HPDE6-E6E7 (cell line): ENCODE data around the gene B2M.
"Not testable (repeated sequence)": the region's sequence is repeated elsewhere in the genome, so short reads cannot be mapped to it uniquely, and the experiment has no call there.

ENCODE experiments used
- DNase-seq: peaks from one replicate; pipeline ENCODE4 v3.0.0; 2011; ENCODE audit warnings: missing footprints; ENCODE audit errors: extremely low spot score

B2M gene

DNA sequence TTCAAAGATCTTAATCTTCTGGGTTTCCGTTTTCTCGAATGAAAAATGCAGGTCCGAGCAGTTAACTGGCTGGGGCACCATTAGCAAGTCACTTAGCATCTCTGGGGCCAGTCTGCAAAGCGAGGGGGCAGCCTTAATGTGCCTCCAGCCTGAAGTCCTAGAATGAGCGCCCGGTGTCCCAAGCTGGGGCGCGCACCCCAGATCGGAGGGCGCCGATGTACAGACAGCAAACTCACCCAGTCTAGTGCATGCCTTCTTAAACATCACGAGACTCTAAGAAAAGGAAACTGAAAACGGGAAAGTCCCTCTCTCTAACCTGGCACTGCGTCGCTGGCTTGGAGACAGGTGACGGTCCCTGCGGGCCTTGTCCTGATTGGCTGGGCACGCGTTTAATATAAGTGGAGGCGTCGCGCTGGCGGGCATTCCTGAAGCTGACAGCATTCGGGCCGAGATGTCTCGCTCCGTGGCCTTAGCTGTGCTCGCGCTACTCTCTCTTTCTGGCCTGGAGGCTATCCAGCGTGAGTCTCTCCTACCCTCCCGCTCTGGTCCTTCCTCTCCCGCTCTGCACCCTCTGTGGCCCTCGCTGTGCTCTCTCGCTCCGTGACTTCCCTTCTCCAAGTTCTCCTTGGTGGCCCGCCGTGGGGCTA, at the start of gene B2M, which contains the start of gene PATL2:
TSS of gene B2M (plus strand) at position 422 of the 647 bp plus-strand sequence. CDS start at position 452, 30 bp downstream.
TSS of gene PATL2 (minus strand) at position 228 of the 647 bp plus-strand sequence. CDS start 34,833 bp downstream, outside the sequence.
- peak; percentile 85 for DNase-seq

DNA sequence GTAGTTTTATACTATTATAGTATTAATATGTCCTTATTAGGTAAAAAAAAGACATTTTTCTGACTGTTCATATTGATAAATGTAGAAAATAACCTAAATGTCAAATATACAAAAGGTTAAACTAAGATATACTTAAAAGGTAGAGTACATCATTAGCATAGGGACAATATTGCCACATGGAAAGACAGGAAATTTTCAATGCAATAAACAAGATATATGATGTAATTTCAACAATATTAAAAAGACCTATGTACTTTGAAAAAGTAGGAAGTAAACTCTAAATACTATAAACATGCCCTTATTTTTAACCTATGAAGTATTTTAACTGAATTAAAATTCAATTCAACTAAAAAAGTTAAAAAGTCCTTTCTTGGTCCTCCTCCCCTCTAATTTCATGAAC, 49.7 kb upstream of the B2M start:
- DNase-seq = no peak

DNA sequence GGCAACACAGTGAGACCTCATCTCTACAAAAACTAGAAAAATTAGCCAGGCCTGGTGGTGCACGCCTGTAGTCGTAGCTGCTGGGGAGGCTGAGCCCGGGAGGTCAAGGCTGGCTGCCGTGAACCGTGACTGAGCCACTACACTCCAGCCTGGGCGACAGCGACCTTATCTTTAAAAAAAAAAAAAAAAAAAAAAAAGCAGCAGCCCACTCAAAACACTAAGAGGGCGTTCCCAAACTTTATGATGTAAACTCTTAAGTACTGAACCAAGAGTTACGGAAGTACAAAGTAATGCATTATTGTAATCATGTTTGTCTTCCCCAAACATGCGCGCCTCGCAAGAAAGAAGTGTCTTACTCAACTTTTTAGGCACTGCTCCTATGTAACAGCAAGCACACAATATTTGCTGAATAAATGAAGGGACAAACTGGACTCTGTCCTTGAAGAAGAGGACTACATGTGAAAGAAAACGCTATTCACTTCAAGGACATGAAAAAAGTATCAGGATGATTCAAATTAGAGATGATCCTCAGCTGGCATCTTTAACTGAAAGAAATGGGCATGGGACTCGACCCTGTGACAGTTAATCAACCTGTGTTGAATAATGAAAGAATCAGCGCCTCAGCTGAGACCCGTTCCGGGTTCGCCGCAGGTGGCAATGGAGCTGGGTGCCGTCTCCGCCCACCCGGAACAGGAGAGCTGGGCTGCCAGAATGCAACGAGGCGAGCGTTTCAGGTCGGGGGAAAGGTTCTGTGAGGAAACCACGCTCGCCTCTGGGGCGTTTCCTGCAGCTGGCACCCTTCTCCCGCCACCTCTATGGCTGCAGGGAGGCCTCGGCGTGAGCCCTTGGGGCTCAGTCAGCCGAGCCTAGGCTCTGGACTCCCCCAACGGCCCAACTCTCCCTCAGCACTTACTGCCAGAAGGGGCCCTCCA, 48.6 kb upstream of the B2M start:
- peak; percentile 61 for DNase-seq

DNA sequence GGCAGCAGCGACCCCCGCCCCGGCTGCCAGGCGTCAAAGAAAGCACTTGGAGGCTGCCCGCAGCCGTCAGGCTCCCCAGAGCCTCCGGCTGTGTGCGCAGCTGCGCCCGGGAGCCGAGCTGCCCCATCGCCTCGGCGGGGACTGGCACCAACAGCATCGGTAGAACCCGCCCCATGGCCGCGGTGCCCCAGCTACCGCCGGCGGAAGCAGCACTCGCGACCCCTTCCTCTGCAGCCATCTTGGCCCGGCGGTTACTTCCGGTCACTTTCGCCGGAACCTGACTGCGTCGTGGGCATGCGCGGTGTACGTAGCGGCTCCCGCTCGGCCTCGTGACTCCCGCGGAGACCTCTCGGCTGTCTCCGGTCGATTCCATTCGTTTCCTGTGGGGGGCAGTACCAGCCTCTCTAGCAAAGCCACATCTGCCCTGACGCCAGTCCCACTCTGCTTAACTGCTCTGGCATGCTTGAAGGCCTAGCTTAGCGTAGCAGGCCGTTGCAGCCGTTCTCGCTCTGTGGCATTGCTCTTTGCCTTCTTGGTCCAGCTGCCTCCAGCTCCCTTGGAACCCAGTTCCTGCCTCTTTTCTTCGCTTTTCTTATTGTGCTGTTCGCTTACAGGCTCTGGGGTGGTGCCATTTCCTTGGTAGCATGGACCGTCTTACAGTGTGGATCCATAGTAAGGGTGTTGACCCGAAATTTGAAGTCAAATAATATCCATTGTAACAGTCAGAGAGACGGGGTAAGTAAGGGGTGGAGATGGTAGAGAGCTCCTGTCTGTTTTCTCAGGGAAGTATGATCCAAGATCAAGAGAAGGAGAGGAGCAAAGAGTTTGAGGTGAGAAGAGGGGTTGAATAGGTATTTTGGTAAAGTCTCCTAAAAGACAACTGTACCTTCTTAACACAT, 47.7 kb upstream of the B2M start, which contains the start of gene SPG11:
TSS of gene SPG11 (minus strand) at position 253 of the 899 bp plus-strand sequence. CDS start at position 238, 15 bp downstream.
- DNase-seq = peak; percentile 96

DNA sequence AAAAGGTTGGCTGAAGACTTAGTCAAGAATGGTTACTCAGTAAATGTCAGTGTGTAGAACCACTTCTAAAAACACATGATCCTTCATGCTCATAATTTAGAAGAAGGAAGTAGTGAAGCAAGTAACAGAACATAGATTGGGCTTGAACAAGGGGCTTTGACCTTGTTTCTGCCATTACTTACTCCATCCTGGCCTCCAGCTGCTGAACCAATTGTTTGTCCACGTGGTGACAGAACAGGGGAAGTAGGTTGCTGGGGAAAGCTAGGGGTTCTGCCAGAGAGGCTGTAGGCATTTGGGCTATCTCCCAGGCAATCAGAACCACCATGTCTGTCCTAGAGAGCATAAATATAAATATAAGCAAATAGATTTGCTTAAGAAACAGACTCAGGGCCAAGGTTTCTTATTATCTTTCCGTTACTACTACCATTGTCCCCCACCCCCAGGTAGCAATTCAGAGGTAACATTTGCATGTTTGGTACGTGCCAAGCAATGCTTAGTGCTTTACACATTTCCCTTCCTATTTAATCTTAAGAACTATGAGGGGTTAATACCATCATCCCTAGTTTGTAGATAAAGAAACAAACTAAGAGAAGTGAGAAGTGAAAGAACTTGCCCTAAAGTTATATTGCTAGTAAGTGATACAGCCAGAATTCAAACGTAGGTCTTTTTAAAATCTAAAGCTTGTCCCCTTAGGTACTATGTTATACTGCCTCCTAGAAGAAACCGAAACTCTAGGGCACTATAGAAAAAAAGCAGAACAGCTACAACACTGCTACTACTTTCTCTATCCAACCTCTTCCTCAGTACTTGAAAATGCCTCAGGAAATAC, 44.9 kb upstream of the B2M start:
- DNase-seq = no peak

DNA sequence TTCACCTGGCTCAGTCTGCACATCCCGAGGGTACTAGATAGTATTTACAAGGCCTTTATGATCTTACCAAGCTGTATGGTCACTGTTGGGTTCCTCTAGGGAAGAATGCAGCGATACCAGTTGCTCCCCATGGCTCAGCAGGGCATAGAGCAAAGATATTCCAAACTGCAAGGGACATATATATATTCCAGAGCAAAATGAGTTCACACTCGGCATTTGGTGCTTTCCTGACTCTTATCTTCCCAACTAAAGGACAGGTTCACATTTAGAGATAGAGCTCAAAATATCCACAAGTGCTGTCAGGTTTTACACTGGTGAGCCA, 44.3 kb upstream of the B2M start:
- no peak for DNase-seq

DNA sequence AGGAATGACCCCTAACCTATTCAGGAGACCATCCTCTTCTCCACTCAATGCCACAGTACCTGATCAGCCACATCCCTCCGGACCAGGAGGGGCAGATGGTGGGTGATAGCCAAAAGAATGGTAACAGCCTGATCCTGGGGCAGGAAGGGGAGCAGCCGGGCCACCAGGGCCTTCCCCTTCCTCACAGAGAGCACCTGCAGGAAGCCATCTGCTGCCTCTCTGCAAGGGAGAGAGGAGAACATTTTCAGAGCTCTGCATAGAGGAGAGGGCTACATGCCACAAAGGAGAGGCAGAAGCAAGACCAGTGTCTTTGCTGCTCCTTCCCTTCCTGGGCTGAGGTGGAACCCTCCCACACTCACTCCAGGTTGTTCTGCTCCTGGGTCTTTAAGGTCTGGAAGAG, 42.4 kb upstream of the B2M start:
- no peak for DNase-seq

DNA sequence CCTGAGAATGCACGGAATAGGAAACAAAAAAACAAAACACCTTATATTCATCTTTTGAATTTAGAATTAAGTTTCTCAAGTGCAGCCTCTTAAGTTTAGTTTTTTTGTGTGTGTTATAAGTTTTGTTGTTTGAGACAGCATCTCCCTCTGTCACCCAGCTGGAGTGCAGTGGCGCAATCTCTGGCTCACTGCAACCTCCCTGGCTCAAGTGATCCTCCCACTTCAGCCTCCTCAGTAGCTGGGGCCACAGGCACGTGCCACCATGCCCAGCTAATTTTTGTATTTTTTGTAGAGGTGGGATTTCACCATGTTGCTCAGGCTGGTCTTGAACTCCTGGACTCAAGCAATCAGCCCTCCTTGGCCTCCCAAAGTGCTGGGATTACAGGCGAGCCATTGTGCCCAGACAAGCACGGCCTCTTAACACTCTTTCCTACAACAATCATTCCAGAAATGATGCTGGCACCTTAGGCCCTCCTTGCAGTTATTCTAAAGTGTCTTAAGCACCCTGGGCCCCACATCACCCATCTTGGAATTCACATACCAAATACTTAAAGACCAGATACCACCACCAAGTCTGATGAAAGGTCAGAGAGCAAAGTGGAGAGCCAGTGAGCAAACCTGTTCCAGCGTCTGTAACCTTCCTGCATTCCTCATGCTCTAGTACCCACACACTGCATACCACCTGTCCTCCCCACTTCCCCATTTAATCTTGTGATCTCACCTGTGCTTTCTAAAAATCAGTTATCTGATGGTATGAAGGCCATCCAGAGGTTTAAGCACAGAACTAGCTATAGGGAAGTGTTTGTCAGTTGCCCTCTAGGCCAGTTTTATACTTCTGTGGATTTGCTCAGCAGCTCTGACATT, 41.0 kb upstream of the B2M start:
- DNase-seq = no peak

DNA sequence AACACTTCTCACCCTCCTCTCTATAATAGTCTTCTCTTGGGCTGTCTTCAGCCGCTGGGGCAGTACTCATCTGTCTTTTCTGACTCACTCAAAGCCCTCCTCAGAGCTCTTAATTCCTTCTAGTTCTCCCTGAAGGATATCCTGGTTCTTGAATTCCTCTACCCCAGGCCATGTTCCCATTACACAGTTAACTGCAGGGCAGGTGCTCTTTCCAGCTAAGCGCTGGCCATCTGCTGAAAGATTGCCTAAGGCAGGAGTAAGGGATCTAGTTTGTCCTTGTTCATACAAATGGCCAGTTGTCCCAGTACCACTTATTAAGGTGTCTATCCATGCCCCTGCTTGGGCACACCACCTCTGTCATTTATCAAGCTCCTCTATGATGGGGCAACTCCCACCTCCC, 37.7 kb upstream of the B2M start:
- no peak for DNase-seq

DNA sequence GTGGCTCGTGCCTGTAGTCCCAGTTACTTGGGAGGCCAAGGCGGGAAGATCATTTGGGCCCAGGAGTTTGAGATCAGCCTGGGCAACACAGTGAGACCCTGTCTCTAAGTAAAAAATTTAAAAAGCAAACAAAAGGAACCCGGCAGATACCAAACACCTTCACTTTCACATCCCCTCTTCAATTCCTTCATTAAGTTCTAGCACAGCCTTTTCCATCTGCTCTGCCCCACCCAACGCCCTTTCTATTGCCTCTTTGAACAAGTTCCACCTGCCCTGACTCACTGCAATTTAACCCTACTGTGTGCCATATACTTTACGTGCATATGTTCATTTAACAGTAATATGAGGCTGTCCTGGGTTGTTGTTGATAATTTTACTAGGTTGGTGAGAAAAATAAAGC, 35.4 kb upstream of the B2M start:
- no peak for DNase-seq

DNA sequence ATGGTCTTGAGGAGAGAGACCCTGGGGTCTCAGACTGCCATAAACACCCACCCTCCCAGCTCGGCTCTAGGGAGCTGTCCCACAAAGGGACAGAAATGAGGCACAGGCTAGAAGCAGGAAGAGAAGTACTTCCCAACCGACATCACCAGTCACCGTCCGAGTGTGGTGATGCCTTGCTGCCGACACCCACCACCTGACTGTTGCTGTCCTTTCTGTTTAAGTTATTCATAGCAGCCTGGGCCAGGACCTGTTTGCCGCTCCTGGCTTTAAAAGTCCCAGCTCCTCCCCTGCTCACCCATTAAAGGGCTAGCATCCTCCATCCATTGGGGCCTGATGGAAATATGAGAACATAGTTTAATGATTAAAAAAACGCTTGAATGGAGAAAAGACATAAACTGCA, 34.6 kb upstream of the B2M start:
- DNase-seq = no peak

DNA sequence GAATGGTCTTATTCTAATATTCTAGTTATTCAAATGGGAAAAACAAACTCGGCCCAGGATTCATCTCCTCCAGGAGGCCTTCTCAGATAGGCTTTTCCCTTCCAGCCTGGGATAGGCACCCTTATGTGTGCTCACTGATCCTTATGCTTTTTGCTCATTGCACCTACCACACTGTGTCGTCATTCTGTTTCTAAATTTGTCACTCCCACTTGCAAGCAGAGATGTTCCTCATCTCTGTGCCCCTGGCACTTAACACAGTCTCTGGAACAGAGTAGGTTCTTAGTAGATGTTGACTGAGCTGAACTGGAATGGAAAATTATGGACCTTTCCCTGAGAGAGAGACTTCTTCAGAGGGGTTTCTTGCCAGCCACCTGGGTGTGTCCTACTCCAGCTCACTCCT, 29.1 kb upstream of the B2M start:
- no peak for DNase-seq

DNA sequence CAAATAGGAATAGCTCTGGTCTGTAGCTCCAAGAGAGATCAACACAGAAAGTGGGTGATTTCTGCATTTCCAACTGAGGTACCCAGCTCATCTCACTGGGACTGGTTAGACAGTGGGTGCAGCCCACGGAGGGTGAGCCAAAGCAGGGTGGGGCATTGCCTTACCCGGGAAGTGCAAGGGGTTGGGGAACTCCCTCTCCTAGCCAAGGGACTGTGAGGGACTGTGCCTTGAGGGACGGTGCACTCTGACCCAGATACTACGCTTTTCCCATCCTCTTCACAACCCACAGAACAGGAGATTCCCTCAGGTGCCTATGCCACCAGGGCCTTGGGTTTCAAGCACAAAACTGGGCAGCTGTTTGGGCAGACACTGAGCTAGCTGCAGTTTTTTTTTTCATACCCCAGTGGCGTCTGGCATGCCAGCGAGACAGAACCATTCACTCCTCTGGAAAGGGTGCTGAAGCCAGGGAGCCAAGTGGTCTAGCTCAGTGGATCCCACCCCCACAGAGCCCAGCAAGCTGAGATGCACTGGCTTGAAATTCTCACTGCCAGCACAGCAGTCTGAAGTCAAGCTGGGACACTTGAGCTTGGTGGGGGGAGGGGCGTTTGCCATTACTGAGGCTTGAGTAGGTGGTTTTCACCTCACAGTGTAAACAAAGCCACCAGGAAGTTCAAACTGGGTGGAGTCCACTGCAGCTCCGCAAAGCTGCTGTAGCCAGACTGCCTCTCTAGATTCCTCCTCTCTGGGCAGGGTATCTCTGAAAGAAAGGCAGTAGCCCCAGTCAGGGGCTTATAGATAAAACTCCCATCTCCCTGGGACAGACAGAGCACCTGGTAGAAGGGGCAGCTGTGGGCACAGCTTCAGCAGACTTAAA, 28.3 kb upstream of the B2M start:
- not testable (repeated sequence) for DNase-seq

DNA sequence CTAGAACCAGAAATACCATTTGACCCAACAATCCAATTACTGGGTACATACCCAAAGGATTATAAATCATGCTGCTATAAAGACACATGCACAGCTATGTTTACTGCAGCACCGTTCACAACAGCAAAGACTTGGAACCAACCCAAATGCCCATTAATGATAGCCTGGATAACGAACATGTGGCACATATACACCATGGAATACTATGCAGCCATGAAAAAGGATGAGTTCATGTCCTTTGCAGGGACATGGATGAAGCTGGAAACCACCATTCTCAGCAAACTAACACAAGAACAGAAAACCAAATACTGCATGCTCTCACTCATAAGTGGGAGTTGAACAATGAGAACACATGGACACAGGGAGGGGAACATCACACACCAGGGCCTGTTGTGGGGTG, 22.0 kb upstream of the B2M start:
- DNase-seq = not testable (repeated sequence)

DNA sequence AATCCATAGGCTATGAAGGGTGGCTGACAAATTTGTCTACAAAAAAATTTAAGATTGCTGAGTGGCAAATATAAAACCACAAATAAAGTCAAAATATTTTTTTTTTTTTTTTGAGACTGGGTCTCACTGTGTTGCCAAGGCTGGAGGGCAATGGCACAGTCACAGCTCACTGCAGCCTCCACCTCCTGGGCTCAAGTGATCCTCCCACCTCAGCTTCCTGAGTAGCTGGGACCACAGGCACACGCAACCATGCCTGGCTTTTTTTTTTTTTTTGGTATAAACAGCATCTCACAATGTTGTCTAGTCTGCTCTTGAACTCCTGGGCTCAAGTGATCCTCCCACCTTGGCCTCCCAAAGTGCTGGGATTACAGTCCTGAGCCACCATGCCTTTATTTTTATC, 21.1 kb upstream of the B2M start:
- DNase-seq = not testable (repeated sequence)

DNA sequence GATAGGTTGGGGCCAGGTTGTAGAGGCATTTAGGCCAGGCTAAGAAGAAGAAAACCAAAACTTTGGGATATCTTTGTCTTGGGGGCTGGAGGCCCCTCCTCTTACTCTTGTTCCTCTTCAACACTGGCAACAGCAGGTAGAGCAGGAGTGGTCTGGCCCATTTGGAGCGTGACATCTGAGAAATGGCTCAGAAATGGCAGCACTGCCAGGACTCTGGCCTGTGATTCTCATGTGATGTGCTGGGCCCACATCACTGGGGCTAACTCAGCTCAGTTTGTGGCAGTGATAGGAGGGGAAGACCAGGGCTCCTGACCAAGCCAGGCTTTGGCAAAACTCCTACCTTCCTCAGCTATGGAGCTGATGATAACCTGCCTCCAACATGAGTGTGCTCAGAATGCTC, 18.7 kb upstream of the B2M start:
- DNase-seq = no peak

DNA sequence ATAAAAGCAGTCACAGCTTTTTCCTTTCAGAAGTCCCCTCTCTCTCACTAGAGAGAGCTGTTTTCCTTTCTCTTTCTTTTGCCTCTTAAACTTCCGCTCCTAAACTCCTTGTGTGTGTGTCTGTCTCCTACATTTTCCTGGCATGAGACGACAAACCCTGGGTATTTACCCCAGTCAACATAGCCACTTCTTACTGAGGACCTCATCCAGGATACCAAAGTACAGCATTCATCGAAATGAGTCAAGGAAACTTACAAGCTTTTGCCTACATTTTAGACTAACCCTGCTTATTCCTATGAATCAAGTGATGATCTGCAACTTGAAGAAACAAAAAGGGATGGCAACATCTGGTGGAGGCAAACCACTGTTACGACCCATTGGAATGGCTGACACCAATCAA, 16.9 kb upstream of the B2M start:
- no peak for DNase-seq

DNA sequence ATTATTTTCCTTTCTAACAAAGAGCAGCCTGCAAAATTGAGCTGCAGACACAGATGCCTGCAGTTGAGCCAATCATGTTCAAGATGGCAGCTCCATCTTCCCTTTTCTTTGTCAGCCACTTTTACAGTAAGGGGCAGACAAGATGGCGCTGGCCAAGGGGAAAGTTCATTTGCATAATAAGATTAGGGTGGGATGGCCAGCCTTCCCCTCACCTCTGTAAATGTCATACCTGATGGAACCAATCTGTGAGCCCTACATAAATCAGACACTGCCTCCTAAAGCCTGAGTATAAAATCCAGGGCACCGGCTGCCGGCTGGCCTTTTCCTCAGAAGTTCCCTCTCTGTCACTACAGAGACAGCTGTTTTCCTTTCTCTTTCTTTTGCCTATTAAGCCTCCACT, 16.0 kb upstream of the B2M start:
- DNase-seq = no peak

DNA sequence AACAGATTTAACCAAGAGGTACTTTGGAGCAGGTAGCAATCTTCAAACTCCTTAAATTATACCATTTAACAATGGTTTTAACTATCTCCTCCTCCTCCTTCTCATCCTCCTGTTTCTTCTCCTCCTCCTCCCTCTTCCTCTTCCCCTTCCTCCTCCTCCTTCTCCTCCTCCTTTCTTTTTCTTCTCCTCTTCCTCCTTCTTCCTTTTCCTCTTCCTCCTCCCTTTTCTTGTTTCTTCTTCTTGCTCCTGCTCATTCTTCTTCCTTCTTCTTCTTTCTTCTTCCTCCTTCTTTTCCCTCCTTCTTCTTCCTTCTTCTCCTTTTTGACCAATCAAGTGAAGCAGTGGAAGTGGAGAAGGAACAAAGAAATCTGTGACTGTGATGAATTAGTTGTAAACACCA, 14.3 kb upstream of the B2M start:
- DNase-seq = no peak
